HepG2 (cell line): Measurements from ENCODE around the gene TPRN. TPM values are rescaled to one million over a fixed set of nuclear protein-coding genes. Genes with fewer than 3 reads are reported as not detected.

Source experiments
- BHLHE40 ChIP-seq: IDR thresholded peaks from 2 replicates; pipeline ENCODE4 v1.6.1; 2011; ENCODE audit warnings: low read length, improper control_type of control experiment
- DNMT1 ChIP-seq: sonication (generic); formaldehyde crosslinking; IDR thresholded peaks from 2 replicates; pipeline ENCODE4 v1.5.1; 2020; ENCODE audit warnings: mild to moderate bottlenecking, missing genetic modification reagents
- KDM6A ChIP-seq: IDR thresholded peaks from 2 replicates; pipeline ENCODE4 v1.6.1; 2016; ENCODE audit warnings: low read depth
- MTA3 ChIP-seq: sonication (generic); formaldehyde crosslinking; IDR thresholded peaks from 2 replicates; pipeline ENCODE4 v1.4.0; 2020; ENCODE audit warnings: missing genetic modification reagents
- SALL2 ChIP-seq: sonication (generic); formaldehyde crosslinking; IDR thresholded peaks from 2 replicates; pipeline ENCODE4 v1.8.1; 2023; ENCODE audit warnings: mild to moderate bottlenecking, missing genetic modification reagents, inconsistent platforms
- SP140L ChIP-seq: sonication (generic); formaldehyde crosslinking; IDR thresholded peaks from 2 replicates; pipeline ENCODE4 v1.4.0; 2020; ENCODE audit warnings: missing genetic modification reagents, borderline replicate concordance
- TCF7L2 ChIP-seq: IDR thresholded peaks from 2 replicates; pipeline ENCODE4 v1.6.1; 2011; ENCODE audit warnings: mild to moderate bottlenecking, low read depth, low read length, moderate library complexity
- ZFP36L1 ChIP-seq: sonication (generic); formaldehyde crosslinking; IDR thresholded peaks from 2 replicates; pipeline ENCODE4 v1.8.0; 2022; ENCODE audit warnings: mild to moderate bottlenecking, missing genetic modification reagents, moderate library complexity
- ZNF101 ChIP-seq: sonication (generic); formaldehyde crosslinking; IDR thresholded peaks from 2 replicates; pipeline ENCODE4 v1.4.0; 2020; ENCODE audit warnings: mild to moderate bottlenecking, low read depth, missing genetic modification reagents, borderline replicate concordance
- ZNF235 ChIP-seq: sonication (generic); formaldehyde crosslinking; IDR thresholded peaks from 2 replicates; pipeline ENCODE4 v1.8.1; 2023; ENCODE audit warnings: mild to moderate bottlenecking, missing genetic modification reagents, borderline replicate concordance
- ZSCAN20 ChIP-seq: sonication (generic); formaldehyde crosslinking; IDR thresholded peaks from 2 replicates; pipeline ENCODE4 v1.4.0; 2020; ENCODE audit warnings: missing genetic modification reagents, mild to moderate bottlenecking, borderline replicate concordance
- polyA plus RNA-seq, 8 experiments: library from polyadenylated mRNA; depleted of rRNA in 3 of 8; stranded (reverse) in 7 of 8; unstranded in 1 of 8; fragments of >200 nt; fragmentation: Illumina TruSeq in 4 of 8; extraction: Trizol in 4 of 8; gene quantifications; 2 replicates each; pipeline versions ENCODE4 v1.2.1 to v1.2.3, GENCODE V29; 2011 to 2016; ENCODE audit warnings: low read depth in 4 of 8, missing spikeins in 1 of 8, mixed read lengths in 1 of 8; ENCODE audit not compliant: insufficient read depth in 1 of 8
- total RNA-seq, 5 experiments: library from RNA; depleted of rRNA; stranded (reverse); fragments of >200 nt; fragmentation: Illumina TruSeq; extraction: Trizol; gene quantifications; 2 replicates each; pipeline ENCODE4 v1.2.3, GENCODE V29; 2016; ENCODE audit warnings: low read depth in 1 of 5
- TF ChIP-seq, protein P1 (sequence below): sonication (generic); formaldehyde crosslinking; IDR thresholded peaks from 2 replicates; pipeline ENCODE4 v1.5.0; 2020; ENCODE audit warnings: mild to moderate bottlenecking, missing genetic modification reagents
- TF ChIP-seq, protein P2 (sequence below): sonication (generic); formaldehyde crosslinking; IDR thresholded peaks from 2 replicates; pipeline ENCODE4 v1.4.0; 2020; ENCODE audit warnings: missing genetic modification reagents, borderline replicate concordance
- TF ChIP-seq, protein P3 (sequence below): sonication (generic); formaldehyde crosslinking; IDR thresholded peaks from 2 replicates; pipeline ENCODE4 v1.5.0; 2020; ENCODE audit warnings: mild to moderate bottlenecking, missing genetic modification reagents
- TF ChIP-seq, protein P4 (sequence below): IDR thresholded peaks from 2 replicates; pipeline ENCODE4 v1.6.1; 2016; ENCODE audit warnings: low read depth, missing genetic modification reagents, missing compliant biosample characterization

The TPRN gene
- total and polyA plus RNA-seq, 2 of the 13 experiments (the other 11 are each of a cell fraction or from before 2014, with no cell fraction given) = 10.1 to 19.2 TPM

DNA sequence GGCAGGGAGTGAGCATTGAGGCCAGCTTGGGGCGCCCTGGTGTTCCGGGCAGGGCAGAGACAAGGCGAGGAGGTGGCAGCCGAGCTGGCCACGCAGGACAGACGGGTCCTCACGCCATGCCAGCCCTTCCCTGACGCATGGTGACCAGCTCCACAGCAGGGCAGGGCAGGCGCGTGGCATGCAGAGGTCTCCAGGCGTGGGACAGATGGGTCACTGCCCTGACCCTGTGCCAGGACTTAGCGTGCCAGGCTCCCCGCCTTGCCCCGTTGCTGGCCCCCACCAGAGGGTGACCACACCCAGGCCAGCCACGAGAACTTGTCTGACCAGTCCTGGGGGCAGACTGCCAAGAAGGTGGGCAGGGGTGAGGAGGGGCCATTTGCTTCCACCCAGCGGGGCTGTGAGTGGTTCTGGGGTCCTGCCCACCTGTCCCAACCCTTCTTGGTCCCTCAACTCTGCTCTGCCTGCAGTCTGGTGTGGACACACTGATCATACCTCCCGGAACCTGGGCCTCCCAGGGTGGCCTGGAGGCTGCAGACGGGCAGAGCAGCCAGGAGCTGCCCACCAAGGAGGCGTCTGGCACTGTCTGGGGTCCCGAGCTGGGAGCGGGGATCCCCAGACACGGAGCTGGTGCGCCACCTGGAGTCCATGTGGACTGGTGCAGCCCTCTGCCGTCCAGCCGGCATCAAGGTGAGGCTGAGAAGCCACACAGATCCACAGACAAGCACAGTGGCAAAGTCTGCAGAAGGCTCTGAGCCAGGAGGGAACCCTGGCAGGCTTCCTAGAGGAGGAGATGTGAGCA is 26.7 kb upstream of the TPRN start, which contains the start of gene RNF224 (continued):
- TF ChIP-seq, protein P1, sequence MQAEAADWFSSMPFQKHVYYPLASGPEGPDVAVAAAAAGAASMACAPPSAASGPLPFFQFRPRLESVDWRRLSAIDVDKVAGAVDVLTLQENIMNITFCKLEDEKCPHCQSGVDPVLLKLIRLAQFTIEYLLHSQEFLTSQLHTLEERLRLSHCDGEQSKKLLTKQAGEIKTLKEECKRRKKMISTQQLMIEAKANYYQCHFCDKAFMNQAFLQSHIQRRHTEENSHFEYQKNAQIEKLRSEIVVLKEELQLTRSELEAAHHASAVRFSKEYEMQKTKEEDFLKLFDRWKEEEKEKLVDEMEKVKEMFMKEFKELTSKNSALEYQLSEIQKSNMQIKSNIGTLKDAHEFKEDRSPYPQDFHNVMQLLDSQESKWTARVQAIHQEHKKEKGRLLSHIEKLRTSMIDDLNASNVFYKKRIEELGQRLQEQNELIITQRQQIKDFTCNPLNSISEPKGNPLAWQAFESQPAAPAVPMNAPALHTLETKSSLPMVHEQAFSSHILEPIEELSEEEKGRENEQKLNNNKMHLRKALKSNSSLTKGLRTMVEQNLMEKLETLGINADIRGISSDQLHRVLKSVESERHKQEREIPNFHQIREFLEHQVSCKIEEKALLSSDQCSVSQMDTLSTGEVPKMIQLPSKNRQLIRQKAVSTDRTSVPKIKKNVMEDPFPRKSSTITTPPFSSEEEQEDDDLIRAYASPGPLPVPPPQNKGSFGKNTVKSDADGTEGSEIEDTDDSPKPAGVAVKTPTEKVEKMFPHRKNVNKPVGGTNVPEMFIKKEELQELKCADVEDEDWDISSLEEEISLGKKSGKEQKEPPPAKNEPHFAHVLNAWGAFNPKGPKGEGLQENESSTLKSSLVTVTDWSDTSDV = no peak
- TF ChIP-seq DNMT1 (CRISPR knock-in tag) (no peak), ZNF235 (CRISPR knock-in tag) (no peak), SP140L (CRISPR knock-in tag) (no peak), ZFP36L1 (CRISPR knock-in tag) (no peak), ZSCAN20 (CRISPR knock-in tag) (no peak), KDM6A (CRISPR knock-in tag) (no peak), MTA3 (CRISPR knock-in tag) (no peak), BHLHE40 (no peak), ZNF101 (no peak), TCF7L2 (no peak), SALL2 (CRISPR knock-in tag) (peak; percentile 39; the same call in 1 of the 2 replicates)
- TF ChIP-seq, protein P2, sequence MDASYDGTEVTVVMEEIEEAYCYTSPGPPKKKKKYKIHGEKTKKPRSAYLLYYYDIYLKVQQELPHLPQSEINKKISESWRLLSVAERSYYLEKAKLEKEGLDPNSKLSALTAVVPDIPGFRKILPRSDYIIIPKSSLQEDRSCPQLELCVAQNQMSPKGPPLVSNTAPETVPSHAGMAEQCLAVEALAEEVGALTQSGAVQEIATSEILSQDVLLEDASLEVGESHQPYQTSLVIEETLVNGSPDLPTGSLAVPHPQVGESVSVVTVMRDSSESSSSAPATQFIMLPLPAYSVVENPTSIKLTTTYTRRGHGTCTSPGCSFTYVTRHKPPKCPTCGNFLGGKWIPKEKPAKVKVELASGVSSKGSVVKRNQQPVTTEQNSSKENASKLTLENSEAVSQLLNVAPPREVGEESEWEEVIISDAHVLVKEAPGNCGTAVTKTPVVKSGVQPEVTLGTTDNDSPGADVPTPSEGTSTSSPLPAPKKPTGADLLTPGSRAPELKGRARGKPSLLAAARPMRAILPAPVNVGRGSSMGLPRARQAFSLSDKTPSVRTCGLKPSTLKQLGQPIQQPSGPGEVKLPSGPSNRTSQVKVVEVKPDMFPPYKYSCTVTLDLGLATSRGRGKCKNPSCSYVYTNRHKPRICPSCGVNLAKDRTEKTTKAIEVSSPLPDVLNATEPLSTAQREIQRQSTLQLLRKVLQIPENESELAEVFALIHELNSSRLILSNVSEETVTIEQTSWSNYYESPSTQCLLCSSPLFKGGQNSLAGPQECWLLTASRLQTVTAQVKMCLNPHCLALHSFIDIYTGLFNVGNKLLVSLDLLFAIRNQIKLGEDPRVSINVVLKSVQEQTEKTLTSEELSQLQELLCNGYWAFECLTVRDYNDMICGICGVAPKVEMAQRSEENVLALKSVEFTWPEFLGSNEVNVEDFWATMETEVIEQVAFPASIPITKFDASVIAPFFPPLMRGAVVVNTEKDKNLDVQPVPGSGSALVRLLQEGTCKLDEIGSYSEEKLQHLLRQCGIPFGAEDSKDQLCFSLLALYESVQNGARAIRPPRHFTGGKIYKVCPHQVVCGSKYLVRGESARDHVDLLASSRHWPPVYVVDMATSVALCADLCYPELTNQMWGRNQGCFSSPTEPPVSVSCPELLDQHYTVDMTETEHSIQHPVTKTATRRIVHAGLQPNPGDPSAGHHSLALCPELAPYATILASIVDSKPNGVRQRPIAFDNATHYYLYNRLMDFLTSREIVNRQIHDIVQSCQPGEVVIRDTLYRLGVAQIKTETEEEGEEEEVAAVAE (CRISPR knock-in tag) = no peak
- TF ChIP-seq, protein P3, sequence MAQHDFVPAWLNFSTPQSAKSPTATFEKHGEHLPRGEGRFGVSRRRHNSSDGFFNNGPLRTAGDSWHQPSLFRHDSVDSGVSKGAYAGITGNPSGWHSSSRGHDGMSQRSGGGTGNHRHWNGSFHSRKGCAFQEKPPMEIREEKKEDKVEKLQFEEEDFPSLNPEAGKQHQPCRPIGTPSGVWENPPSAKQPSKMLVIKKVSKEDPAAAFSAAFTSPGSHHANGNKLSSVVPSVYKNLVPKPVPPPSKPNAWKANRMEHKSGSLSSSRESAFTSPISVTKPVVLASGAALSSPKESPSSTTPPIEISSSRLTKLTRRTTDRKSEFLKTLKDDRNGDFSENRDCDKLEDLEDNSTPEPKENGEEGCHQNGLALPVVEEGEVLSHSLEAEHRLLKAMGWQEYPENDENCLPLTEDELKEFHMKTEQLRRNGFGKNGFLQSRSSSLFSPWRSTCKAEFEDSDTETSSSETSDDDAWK (CRISPR knock-in tag) = no peak
- TF ChIP-seq, protein P4, sequence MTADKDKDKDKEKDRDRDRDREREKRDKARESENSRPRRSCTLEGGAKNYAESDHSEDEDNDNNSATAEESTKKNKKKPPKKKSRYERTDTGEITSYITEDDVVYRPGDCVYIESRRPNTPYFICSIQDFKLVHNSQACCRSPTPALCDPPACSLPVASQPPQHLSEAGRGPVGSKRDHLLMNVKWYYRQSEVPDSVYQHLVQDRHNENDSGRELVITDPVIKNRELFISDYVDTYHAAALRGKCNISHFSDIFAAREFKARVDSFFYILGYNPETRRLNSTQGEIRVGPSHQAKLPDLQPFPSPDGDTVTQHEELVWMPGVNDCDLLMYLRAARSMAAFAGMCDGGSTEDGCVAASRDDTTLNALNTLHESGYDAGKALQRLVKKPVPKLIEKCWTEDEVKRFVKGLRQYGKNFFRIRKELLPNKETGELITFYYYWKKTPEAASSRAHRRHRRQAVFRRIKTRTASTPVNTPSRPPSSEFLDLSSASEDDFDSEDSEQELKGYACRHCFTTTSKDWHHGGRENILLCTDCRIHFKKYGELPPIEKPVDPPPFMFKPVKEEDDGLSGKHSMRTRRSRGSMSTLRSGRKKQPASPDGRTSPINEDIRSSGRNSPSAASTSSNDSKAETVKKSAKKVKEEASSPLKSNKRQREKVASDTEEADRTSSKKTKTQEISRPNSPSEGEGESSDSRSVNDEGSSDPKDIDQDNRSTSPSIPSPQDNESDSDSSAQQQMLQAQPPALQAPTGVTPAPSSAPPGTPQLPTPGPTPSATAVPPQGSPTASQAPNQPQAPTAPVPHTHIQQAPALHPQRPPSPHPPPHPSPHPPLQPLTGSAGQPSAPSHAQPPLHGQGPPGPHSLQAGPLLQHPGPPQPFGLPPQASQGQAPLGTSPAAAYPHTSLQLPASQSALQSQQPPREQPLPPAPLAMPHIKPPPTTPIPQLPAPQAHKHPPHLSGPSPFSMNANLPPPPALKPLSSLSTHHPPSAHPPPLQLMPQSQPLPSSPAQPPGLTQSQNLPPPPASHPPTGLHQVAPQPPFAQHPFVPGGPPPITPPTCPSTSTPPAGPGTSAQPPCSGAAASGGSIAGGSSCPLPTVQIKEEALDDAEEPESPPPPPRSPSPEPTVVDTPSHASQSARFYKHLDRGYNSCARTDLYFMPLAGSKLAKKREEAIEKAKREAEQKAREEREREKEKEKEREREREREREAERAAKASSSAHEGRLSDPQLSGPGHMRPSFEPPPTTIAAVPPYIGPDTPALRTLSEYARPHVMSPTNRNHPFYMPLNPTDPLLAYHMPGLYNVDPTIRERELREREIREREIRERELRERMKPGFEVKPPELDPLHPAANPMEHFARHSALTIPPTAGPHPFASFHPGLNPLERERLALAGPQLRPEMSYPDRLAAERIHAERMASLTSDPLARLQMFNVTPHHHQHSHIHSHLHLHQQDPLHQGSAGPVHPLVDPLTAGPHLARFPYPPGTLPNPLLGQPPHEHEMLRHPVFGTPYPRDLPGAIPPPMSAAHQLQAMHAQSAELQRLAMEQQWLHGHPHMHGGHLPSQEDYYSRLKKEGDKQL = no peak
